ENCODE data around the gene VEPH1.

The VEPH1 gene

DNA sequence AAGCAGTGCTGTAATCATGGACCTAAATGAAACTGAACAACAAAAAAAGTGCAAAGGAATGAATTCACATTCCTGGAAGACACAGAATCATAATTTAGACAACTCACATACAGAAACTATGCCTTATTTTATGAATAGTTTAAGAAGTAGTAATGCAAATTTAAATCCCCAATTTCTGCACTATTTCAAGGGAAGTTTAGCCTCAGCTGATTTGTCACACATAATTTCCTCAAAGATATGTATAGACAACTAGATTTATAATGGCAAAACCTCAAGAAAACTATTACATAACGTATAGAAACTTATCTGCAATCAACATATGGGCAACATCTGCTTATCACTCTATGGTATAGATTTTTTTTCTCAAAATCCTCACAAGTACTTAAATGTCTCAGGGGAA lies 74.4 kb downstream of the VEPH1 start:
- DNase-seq (ENCODE audit: low read depth) = no peak

DNA sequence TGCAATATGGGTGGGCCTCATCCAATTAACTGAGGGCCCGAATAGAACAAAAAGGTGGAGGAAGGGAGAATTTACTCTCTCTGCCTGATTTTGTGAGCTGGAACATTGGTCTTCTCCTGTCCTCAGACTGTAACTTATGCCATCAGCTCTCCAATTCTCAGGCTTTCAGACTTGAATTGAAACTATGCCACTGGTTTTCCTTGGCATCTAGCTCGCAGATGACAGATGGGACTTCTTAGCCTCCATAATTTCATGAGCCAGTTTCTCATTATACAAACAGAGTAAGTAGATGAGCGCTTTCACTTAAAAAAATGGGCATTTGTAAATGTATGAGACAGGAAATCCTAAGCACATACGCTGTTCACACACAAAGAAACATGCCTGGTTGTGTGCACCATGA lies 75.3 kb downstream of the VEPH1 start:
- no peak for DNase-seq (ENCODE audit: low read depth)

DNA sequence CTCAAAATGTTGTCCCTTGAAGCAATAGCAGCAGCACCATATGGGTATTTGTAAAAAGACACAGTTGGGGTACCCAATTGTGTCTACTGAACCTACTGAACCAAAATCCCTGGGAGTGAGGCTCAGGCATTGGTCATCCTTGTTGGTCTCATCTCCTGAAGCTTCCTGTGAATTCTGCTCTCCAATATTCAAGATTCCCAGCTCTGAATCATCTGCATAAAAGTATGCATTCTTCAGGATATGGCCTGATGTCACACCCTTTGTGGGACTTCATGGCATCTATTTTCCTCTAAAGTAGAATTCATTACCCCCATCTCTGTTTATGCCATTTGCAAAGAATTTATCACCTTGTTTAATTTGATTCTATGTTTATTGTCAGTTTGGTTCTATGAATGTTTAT lies 79.9 kb downstream of the VEPH1 start:
- DNase-seq (ENCODE audit: low read depth) = no peak

DNA sequence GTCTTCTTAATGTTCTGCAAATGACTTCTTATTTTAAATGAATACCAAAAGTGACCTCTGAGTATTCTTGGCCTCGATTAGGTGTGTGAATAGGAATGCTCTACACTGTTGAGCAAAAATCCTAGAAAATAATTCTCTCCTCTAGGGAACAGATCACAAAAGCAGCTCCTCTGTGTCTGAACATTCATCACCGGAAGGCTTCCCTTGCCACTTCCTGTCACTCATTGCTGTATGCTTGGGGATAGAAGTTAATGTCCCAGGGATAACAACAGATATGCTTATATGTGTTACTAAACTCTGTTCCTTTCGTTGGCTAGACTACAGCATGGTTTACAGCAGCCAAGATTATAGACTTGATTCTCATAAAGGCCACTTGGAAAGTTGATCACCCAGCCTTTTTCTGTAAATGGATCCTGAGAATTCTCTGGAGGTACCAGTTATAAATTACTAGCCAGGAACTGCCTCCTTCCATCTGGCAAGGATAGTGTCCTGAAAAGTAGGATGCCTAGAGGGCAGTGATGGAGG lies 82.5 kb downstream of the VEPH1 start:
- DNase-seq (ENCODE audit: low read depth) = no peak

DNA sequence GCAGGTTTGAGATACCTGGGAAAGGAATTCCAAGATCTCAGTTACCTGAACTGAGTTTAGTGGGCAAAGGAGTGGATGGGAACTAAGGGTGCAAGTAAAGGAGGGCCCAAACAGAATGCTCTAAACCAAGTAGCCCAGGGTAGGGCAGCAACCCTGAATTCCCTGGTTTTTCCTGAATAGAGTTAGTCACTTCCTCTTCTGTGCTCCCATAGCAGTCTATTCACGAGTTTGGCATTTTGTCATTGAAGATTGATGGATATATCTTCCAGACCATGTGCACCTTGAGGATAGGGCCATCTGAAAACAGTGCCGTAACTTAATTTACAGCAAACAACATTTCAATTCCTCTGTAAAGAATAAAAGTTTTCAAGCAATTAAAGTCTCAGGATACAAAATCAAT lies 85.1 kb downstream of the VEPH1 start:
- no peak for DNase-seq (ENCODE audit: low read depth)

DNA sequence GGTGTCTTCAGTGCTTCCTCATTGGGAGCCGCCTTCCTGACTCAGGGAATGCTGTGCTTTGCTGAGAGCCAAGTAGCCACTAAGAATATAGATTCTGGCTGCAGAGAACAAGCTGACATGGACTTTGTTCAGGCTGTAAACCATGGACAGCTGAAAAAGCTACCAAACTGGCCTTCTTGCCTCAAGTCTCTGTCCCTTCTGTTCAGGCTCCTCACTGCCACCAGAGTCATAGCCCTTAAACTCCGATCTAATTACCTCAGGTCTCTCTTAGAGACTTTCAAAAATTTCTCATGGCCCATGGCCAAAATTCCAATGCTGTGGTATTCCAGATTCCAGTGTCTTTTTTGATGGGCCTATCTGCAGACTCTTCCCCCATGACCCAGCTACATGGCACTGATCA lies 86.0 kb downstream of the VEPH1 start:
- no peak for DNase-seq (ENCODE audit: low read depth)

DNA sequence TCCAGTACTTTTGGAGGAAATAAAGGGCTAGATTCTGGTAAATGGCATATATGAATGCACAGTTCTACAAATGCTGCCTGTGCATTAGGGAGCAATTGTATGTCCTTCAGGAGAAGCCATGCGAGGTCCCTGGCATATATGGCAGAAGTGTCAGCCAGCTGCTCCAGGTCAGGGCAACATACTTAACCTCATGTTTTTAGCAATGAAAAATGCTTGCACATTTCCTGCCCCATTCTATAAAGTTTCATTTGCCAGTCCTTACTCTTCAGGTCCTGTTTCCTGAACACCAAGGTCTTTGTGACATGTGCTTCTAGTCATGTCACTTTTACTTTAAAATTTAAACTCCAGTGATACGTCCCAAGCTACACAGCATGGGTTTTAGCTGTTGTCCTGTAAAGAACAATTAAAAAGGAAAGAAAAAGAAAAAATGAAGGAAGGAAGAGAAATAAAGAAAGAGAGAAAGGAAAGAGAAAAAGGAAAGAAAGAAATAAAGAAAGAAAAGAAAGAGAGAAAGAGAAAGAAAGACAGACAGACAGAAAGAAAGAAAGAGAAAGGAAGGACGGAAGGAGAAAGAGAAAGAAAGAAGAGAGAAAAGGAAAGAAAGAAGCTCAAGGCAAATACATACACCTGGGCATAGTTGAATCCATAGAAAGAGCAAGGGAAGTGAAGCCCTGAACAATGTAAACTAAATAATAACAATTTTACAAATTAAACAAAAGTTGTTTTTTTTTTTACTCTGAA lies 86.7 kb downstream of the VEPH1 start:
- no peak for DNase-seq (ENCODE audit: low read depth)

DNA sequence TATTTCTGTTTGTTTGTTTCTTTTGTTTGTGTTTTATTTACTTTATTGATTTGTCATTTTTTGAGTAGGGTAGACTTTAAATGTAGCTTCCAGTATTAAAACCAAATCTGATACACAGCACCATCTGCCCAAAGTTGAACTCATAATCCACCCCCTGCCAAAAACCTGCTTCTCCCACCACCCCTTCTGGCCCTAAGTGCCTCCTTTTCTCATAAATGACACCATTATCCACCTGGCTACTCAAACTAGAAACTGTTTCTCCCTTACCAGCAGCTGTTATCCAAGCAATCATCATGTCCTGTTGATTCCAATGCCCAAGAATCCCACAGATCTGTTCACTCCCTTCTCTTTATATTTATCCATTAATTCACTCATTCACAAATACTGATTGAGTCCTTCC lies 88.4 kb downstream of the VEPH1 start:
- no peak for DNase-seq (ENCODE audit: low read depth)

DNA sequence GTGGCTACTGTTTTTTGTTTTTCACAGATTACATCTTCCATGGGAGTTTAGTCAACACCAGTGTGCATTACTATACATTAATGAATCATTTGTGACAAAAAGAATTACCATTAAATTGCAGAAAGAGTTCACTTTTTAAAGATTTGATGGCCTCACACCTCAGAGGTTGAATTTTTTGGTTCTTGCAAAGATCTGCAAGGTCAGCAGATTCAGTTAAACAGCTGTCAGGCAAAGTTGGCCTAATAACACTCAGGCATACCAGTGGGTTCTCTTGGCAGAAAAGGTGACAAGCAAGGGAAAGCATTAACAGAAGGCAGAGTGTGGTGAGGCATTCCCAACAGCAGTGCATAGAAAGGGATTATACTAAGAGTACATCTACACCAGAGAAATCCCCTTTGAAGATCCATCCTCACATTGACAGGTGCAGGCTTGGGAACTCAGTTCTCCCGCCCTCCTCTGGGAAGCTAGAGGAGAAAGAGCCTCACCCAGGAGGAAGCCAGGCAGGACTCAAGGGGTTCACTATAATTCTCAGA lies 90.8 kb downstream of the VEPH1 start:
- no peak for DNase-seq (ENCODE audit: low read depth)

DNA sequence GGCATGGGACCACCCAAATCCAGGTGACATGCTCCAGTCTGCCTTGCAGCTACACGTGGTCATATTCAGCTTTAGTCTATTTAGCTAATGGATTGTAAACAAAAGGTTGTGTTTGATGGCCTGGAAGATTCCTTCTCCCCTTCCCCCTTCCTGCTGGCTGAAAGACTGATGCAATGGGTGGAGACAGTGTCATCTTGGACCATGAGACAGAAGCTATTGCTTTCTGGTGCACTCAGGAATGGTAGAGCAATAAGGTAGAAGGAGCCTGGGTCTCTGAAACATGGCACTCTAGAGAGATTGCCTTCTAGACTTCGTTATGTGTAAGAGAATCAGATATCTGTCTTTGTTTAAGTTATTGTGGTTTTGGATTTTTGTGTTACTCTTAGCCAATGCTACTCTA lies 92.3 kb downstream of the VEPH1 start:
- DNase-seq (ENCODE audit: low read depth) = no peak

DNA sequence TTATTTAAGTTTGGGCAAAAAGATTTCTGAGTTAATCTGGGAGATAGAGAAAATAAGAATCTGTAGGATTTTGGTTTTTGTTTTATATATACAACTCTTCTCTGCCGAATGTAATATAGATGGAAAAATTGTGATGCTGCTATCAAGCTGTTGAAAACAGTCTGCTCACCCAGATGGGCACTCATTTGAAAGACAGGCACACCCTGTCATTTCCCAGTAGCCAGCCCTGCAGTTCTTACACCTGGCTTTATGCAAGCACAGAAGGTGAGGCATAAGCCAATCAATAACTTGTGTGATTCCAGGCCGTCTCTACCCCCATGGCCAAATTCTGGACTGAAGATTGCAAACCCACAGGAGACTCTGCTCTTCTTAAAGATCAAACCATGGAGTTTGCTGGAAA lies 93.7 kb downstream of the VEPH1 start:
- no peak for DNase-seq (ENCODE audit: low read depth)

DNA sequence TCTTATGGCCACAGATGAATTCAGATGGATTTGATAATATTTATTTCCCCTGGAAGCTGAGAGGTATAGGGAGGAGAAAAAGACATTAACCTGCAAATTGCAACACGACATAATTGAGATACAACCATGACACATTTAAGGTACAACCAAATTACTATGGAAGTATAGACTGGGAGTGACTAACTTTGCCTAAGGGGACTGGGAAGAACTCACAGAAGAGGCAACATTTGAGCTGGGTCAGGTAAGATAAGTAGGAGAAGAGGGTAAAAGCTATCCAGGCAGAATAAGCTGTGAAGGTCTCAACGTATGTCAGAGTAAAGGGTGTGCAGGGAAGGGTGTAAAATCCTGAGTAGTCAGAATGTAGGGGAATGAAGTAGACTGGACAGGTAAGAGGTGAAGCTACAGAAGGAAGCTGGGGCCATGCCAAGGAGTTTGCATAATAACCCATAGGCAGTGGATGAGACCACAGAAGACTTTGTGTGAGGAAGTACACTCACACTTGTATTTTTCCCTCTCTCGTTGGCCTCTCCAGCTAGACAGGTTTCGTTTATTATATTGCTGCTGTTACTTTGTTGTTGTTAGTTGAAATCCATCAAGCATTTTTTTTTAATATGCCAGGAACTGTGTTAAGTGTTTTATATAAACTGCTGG lies 94.6 kb downstream of the VEPH1 start:
- no peak for DNase-seq (ENCODE audit: low read depth)

DNA sequence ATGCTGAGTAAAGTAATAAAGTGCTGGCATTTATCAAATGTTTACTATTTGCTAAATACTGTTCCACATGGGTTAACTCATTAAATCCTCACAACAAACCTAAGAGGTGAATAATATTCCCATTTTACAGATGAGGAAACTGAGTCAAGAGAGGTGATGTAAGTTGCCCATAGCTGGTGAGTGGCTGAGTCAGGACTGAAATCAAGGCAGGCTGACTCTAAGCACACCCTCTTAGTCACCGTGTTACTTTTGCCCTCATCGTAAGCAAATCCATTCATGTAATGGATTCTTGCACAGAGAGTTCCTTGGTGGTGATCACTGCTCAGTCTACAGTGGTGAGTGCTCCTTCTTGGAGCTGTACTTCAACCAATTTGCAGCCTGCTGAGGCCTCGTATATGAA lies 95.4 kb downstream of the VEPH1 start:
- DNase-seq (ENCODE audit: low read depth) = no peak

DNA sequence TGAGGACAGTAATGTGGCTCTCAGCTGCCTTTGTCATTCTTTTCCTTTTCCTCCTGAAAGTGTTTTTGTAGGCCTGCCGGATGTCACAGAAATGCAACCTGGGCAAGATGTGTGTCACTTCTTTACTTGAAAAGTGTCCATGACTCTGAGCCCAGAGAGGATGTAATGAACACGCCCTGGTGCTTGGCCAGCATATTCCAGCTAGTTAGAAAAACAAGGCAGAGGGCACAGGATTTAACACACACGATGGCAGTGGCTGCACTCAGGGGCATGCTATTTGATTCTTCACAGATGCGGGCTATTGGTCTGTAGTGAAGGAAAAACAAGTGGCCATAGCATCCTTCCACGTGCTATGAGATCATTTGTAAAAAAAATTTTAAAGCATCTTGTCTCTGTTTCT lies 96.8 kb downstream of the VEPH1 start:
- DNase-seq (ENCODE audit: low read depth) = no peak

DNA sequence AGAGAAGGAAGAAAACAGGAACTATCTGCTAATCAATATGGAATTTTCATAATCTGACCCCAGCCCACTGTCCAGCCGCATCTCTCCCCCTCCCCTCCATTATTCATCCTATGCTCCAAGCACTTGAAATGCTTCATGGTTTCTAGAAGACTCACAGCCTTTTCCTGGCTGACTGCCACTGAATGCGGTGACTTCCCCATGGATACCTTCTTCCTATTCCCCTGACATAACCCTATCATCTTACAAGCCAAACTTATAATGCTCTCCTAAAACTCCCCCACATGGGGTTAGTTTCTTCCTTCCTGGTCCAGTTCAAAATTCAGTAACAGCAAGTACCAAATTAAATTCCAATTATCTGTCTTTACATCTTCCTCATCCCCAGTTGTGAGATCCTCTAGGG lies 97.8 kb downstream of the VEPH1 start:
- DNase-seq (ENCODE audit: low read depth) = peak; percentile 42

DNA sequence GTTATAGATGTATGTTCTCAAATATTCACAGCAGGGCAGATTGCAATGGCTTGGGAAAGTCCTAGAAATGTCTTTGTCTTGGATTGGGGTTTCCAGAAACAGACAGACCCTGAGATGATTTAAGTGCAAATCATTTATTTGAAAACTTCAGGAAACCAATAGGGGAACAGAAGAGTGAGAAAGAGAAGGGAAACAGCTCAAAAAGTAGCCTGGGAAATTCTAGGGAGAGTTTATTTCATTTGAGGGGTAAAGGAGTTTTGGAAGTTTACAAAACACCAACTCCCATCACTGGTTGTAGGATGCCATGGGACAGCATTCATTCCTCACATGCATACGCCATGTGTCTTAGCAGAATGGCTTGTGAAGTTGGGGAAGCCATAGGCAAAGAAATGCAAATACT lies 98.8 kb downstream of the VEPH1 start:
- DNase-seq (ENCODE audit: low read depth) = no peak

DNA sequence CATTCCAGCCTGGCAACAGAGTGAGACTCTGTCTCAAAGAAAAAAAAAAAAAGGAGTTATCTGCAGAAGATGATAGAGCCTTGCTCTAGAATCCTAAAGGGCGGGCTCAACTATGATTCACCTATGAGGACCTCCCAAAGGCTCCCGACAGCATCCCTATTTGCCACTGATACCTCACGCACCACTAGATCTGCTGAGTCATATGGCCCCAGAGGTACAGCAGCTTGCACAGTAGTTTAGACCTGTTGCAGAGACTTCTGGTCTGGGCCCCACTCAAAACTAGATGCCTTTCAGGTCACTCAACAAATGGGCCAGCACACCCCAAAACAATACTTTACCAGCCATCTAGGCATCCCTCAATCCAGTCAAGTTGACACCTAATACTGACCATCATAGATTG lies 104.6 kb downstream of the VEPH1 start:
- no peak for DNase-seq (ENCODE audit: low read depth)

DNA sequence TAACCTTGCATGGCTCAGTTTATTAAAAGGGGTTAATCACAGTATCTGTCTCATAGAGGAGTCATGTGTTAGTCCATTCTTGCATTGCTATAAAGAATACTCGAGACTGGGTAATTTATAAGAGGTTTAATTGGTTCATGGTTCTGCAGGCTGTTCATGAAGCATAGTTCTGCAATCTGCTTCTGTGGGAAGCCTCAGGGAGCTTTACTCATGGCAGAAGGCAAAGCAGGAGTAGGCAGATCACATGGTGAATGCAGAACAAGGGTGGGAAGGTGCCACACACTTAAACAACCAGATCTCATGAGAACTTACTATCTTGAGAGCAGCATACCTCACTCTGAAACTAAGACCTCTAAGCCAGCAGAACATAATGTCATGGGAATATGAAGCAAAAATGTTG lies 108.8 kb downstream of the VEPH1 start:
- DNase-seq (ENCODE audit: low read depth) = no peak

DNA sequence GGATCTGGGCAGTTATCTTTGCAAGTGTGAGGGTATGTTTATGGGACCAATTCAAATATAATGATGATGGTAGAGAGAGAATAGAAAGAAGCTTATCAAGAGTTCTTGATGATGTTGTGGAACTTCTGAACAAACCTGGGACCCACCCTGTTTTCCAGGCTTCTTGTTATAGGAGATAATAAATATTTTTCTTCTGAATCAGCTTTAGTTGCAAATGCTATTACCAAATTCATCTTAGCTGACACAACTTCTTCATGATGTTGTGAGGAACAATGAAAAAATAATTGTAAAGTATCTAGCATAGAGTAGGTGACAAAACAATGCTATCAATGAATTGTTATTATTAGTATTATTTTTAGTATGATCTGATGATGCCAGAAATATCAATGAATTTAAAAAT lies 110.1 kb downstream of the VEPH1 start:
- no peak for DNase-seq (ENCODE audit: low read depth)

DNA sequence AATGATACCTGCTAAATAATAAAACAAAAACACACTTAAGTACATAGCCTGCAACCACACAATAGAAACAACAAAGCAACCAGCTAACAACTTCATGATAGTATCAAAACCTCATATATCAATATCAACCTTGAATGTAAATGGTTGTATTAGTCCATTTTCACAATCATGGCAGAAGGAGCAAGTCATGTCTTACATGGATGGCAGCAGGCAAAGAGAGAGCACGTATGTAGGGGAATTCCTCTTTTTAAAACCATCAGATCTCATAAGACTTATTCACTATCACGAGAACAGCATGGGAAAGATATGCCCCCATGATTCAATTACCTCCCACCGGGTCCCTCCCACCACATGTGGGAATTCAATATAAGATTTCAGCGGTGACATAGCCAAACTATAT lies 111.1 kb downstream of the VEPH1 start:
- no peak for DNase-seq (ENCODE audit: low read depth)

DNA sequence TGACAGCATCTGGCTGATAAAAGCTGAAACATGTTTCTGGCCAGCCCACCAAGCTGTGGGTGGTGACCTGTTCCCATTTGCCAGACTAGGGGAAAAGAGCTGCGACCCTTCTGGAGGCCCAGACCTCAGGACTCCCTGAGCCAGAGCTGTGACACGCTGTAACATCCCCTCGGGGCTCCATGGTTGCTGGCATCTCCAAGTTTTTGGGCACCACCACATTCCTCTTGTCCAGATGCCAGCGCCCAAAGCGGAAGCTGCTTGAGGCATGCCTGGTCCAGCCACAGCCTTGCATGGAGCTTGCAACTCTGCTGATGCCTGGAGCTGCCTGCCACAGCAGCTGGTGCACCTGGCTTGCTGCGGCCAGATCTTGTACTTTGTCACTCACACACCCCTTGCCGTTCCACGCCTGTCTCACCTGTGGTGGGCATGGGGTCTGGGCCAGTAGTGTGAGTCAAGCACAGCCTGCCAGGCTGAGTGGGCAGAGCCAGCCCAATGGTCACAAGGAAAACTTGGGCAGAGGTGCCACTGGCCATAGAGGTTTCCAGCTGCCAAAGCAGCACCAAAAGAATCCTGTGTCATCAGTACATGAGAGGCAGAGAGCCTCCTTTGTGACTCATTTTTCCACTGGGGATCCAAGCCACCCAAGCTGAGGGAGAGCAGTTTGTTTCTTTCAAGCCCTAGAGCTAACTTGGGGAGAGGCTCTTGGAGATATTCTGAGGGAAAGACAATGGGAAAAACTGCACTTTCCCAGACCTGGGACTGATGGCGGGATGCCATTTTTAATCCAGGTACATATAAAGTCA lies 112.3 kb downstream of the VEPH1 start:
- DNase-seq (ENCODE audit: low read depth) = no peak

DNA sequence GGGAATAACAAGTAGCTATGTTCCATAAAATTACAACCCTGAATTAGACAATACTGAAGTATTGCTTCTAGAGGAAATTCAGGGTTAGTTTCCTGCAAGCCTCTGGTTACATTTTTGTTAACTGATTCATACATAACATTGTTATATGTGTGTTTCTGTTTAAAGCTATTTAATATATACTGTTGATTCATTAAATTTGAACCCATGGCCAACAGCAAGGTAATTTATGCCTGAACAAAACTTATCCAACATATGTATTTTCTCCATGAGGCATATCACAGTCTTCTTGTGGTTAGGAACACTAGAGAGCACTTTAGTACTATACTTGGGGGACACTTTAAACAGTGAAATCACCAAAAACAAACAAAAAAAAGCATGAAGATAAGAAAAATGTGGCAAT lies 114.2 kb downstream of the VEPH1 start:
- no peak for DNase-seq (ENCODE audit: low read depth)

All from stromal cell of bone marrow (primary cell).